DOHH2 (cell line): ENCODE results near the gene WDR12.

Experiments used
- H3F3A ChIP-seq: fragments of 200-600 bp; sonication (generic), shearing (Covaris generic); 2 replicates; pipeline ENCODE4 v1.6.0; 2016; ENCODE audit warnings: antibody characterized with exemption, mild to moderate bottlenecking; ENCODE audit not compliant: control insufficient read depth, insufficient read depth
- H3K27ac ChIP-seq: fragments of 200-600 bp; sonication (generic); 2 replicates; pipeline ENCODE4 v1.5.1; 2014; ENCODE audit warnings: low read depth, mild to moderate bottlenecking, low read length, moderate library complexity
- H3K27me3 ChIP-seq: fragments of 200-600 bp; sonication (generic); 2 replicates; pipeline ENCODE4 v1.6.1; 2014; ENCODE audit warnings: mild to moderate bottlenecking, low read length, mixed read lengths; ENCODE audit not compliant: control insufficient read depth
- H3K36me3 ChIP-seq: fragments of 200-600 bp; sonication (generic); 2 replicates; pipeline ENCODE4 v1.6.1; 2014; ENCODE audit warnings: mild to moderate bottlenecking, low read length, moderate library complexity, mixed read lengths; ENCODE audit not compliant: control insufficient read depth
- H3K4me1 ChIP-seq: fragments of 200-600 bp; sonication (generic); 2 replicates; pipeline ENCODE4 v1.6.1; 2014; ENCODE audit warnings: mild to moderate bottlenecking, low read length, mixed read lengths; ENCODE audit not compliant: control insufficient read depth
- H3K4me2 ChIP-seq: fragments of 200-600 bp; sonication (generic); 2 replicates; pipeline ENCODE4 v1.6.0; 2014; ENCODE audit warnings: mild to moderate bottlenecking, low read length, moderate library complexity
- H3K4me3 ChIP-seq: fragments of 200-600 bp; sonication (generic); 2 replicates; pipeline ENCODE4 v1.5.1; 2014; ENCODE audit warnings: mild to moderate bottlenecking, low read length, mixed read lengths
- H3K79me2 ChIP-seq: fragments of 200-600 bp; sonication (generic); 2 replicates; pipeline ENCODE4 v1.6.1; 2014; ENCODE audit warnings: mild to moderate bottlenecking, low read length, mixed read lengths; ENCODE audit not compliant: control insufficient read depth
- H3K9me2 ChIP-seq: fragments of 200-600 bp; sonication (generic); replicated peaks from 2 replicates; pipeline ENCODE4 v1.6.1; 2014; ENCODE audit warnings: mild to moderate bottlenecking, low read length, mixed read lengths; ENCODE audit not compliant: control insufficient read depth
- H3K9me3 ChIP-seq: fragments of 200-600 bp; sonication (generic); 2 replicates; pipeline ENCODE4 v1.6.1; 2014; ENCODE audit warnings: antibody characterized with exemption, low read length, mixed read lengths; ENCODE audit not compliant: control insufficient read depth, insufficient read depth
- H4K20me1 ChIP-seq: fragments of 200-600 bp; sonication (generic); 2 replicates; pipeline ENCODE4 v1.6.0; 2014; ENCODE audit warnings: low read depth, mild to moderate bottlenecking, antibody characterized with exemption, low read length, moderate library complexity; ENCODE audit not compliant: control insufficient read depth, insufficient read depth
- EZH2phosphoT487 ChIP-seq: fragments of 200-600 bp; sonication (generic); IDR thresholded peaks from 2 replicates; pipeline ENCODE4 v1.6.1; 2017; ENCODE audit warnings: borderline replicate concordance, mild to moderate bottlenecking, antibody characterized with exemption, low read length, moderate library complexity, mixed read lengths
- TF ChIP-seq, protein P1 (sequence below): fragments of 200-600 bp; sonication (generic); IDR thresholded peaks from one replicate; pipeline ENCODE4 v1.5.1; 2014; ENCODE audit warnings: antibody characterized with exemption, mild to moderate bottlenecking, low read depth, low read length; ENCODE audit not compliant: poor library complexity, severe bottlenecking

Gene WDR12

DNA sequence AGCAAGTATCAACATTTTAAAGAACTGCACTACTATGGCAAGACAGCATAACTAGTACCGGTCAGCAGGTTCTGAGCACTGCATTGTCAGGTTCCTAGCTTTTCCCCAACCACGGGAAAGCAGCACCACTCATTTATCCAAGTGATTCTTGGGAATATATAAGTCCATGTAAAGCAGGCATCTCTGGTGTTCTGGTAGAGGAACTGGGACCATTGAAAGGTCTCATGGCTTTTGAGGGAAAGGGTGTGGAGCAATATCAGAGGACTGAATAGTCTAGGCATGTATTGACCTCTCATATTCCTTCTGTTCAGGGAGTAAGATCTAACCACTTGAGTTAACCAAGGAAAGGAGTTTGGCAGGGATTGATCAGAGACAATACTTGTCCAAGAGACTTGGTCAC, 33.8 kb downstream of the WDR12 start:
- H3K9me3 ChIP-seq, result no peaks in the 10 kb centered on the region

DNA sequence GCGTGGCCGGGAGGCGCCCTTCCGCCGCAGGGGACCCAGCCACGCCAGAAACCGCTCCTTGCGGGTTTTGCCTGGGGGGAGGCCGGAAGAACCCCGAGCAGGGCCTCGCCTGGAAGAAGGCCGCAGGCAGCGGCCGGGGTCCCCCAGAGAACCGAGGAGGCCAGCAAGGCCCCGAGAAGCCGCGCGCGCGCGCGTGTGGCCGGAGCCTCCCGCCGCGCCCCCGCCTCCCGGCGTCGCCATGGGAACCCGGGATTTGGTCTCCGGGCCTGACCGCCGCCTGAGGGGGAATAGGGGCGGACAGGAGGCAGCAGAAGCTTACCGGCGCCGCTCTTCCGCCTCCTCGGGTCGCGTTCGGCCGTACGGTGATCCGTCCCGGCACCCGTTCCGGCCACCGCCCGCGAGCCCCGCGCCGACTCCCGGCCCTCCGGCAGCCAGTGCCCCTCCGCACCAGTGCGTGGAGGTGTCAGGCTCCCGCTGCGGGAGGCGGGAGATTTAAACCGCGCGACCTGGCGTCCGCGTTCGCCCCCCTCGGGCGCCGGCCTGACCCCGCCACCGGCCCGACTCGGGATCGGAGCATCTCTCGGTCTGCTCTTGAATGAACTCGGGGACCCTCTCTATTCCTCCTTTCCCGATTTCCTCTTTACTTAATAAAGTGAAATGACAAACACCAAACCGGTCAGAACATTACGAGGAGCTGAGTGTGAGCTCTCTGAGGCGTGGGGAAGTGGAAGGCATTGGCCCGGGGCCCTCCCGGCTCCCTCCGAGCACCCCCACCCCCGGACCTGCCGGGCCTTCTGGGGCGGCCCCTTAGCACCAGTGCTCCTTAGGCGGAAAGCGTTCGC, 40.0 kb downstream of the WDR12 start, which contains the start of gene ICA1L:
ICA1L (minus strand) TSS at position 467 of the 842 bp plus-strand sequence. CDS start 42,757 bp downstream, outside the sequence.
- Histone ChIP-seq H3K79me2 (no peaks in the 10 kb centered on the region), H3K4me3 (peak within 1 kb of the TSS; percentile 89), H3K4me2 (peak within 1 kb of the TSS; percentile 88), H3K9me2 (no peaks in the 10 kb centered on the region), H4K20me1 (no peaks in the 10 kb centered on the region), H3K9me3 (no peaks in the 10 kb centered on the region), H3K27ac (peak within 1 kb of the TSS; percentile 38), H3K4me1 (peaks cover 8% of the 10 kb centered on the region), H3K27me3 (no peaks in the 10 kb centered on the region), H3K36me3 (no peaks in the 10 kb centered on the region), H3F3A (peaks cover 31% of the 10 kb centered on the region)
- TF ChIP-seq, protein P1, sequence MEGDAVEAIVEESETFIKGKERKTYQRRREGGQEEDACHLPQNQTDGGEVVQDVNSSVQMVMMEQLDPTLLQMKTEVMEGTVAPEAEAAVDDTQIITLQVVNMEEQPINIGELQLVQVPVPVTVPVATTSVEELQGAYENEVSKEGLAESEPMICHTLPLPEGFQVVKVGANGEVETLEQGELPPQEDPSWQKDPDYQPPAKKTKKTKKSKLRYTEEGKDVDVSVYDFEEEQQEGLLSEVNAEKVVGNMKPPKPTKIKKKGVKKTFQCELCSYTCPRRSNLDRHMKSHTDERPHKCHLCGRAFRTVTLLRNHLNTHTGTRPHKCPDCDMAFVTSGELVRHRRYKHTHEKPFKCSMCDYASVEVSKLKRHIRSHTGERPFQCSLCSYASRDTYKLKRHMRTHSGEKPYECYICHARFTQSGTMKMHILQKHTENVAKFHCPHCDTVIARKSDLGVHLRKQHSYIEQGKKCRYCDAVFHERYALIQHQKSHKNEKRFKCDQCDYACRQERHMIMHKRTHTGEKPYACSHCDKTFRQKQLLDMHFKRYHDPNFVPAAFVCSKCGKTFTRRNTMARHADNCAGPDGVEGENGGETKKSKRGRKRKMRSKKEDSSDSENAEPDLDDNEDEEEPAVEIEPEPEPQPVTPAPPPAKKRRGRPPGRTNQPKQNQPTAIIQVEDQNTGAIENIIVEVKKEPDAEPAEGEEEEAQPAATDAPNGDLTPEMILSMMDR, result no peak

More for the DNA sequence above, 33.8 kb downstream of the WDR12 start:
- Histone ChIP-seq H3K4me3 (no peak overlapping the region), H3K27ac (no peak overlapping the region), H3F3A (peaks cover 26% of the 10 kb centered on the region), H3K4me2 (no peak overlapping the region), H3K27me3 (no peaks in the 10 kb centered on the region), H3K4me1 (no peaks in the 10 kb centered on the region), H4K20me1 (no peaks in the 10 kb centered on the region), H3K79me2 (no peaks in the 10 kb centered on the region), H3K9me2 (no peaks in the 10 kb centered on the region), H3K36me3 (peaks cover 19% of the 10 kb centered on the region)
- no peak for TF ChIP-seq EZH2phosphoT487

DNA sequence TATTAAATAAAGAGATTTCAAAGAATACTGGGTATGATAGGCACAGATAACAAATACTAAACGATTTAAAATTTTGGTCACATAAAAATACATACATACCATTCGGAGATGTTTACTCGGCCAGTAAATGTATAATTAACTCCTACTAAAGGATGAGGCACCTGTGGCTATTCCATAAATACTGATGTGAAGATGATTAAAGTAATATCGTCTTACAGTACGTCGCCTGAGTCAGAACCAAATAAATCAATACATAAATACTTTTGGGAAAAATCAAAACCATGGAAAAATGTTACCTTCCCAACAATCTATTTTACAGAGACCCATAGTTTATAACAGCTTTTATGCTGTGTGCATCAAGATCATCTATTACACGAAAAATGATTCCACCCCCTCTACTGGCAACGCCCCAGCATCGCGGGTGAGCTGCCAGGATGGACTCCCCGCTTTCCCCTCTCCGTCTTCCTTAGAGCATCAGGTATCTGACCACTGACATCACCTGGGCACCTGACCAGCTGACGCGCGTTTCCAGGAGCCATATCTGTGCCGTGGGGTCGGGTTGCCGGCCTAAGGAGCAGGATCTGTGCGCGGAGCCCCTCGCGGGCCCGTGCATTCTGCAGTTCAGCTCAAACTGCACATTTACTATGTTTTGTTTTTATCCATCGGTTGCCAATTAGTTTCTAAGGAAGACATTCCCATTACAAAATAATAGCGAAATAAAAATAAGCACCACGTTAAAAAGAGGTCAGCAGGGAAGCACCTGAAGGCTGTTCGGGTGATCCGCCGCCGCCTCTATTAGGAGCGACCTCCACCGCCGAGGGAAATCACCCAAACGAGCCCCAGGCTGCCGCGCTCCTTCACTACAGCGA, 40.8 kb downstream of the WDR12 start:
- H3F3A ChIP-seq, result peaks cover 27% of the 10 kb centered on the region
- no peaks in the 10 kb centered on the region for H3K9me2 ChIP-seq
- H3K4me1 ChIP-seq, result peaks cover 8% of the 10 kb centered on the region
- H3K27ac ChIP-seq, result peak overlapping the region; percentile 38
- H3K4me3 ChIP-seq, result peak overlapping the region; percentile 89
- no peaks in the 10 kb centered on the region for H3K9me3 ChIP-seq
- H3K79me2 ChIP-seq, result no peaks in the 10 kb centered on the region
- H3K36me3 ChIP-seq, result no peaks in the 10 kb centered on the region
- no peaks in the 10 kb centered on the region for H3K27me3 ChIP-seq
- peak overlapping the region; percentile 88 for H3K4me2 ChIP-seq
- TF ChIP-seq EZH2phosphoT487, result no peak
- TF ChIP-seq, protein P1, result peak; percentile 81
- no peaks in the 10 kb centered on the region for H4K20me1 ChIP-seq
